HG02798 (cell line): ENCODE results near the gene IRF9.

Experiments
- ATAC-seq: cut with Tn5 transposase; IDR thresholded peaks from one replicate; pipeline ENCODE4 v1.9.1; 2021; ENCODE audit warnings: mild to moderate bottlenecking; ENCODE audit not compliant: unreplicated experiment, poor library complexity

Gene IRF9

DNA sequence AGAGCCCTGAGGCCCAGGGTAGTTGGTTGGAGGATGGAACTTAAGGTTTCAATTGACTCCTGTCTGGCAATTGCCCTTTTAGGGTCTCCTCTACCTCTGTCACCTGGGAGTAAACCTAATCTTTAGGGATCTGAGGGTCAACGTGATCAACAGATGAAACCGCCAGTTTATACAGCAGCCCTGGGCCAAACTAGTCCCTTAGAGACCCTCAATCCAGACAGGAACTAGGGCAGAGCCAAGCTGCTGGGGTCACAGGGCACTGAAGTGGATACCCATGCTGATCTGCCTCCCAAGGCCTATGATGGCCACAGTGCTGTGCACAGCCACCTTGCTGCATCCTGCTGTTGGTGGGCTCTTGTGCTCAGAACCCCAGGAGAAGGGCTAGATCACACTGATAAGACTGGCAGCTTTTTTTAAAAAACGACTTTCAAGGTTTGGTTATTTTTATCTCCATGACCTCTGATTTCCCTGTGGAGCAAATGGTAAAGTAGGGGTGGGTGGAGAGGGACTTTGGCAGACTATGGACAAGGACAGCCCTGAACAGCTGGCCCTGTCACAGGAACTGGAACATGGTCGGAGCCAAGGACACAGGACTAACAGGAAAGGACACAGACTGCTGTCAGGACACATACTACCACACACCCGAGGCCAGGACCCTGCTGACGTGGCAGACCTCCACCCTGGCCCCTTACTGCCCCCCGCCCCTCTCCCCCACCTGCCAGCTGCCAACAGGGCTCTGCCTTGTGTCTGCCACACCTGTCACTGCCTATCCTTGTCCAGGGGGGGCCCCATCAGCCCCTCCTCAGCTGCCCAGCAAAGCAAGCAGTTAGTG, 30.1 kb upstream of the IRF9 start:
- ATAC-seq: no peak

DNA sequence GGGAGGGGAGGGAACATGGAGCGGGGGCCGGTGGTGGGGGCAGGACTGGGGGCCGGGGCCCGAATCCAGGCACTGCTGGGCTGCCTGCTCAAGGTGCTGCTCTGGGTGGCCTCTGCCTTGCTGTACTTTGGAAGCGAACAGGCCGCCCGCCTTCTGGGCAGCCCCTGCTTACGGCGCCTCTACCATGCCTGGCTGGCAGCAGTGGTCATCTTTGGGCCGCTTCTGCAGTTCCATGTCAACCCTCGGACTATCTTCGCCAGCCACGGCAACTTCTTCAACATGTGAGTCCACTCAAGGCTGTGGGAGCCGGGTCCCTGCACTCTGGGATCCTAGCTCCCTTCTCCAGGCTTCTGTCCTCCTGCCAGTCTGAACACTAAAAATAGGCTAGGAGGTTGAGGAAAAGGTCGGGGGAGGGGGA, 29.5 kb upstream of the IRF9 start:
- ATAC-seq: no peak

DNA sequence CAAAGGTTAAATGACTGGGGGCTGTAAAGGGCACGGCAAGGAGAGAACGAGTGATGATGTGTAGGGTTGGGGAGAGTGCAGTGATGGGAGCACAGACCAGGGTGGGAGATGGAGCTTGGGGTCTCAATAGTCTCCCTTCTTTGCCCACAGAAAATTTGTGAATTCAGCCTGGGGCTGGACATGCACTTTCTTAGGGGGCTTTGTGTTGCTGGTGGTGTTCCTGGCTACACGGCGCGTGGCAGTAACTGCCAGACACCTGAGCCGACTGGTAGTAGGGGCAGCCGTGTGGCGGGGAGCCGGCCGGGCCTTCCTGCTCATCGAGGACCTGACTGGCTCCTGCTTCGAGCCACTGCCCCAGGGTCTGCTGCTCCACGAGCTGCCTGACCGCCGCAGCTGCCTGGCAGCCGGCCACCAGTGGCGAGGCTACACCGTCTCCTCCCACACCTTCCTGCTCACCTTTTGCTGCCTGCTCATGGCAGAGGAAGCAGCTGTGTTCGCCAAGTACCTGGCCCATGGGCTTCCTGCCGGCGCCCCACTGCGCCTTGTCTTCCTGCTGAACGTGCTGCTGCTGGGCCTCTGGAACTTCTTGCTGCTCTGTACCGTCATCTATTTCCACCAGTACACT, 28.9 kb upstream of the IRF9 start:
- no peak for ATAC-seq

DNA sequence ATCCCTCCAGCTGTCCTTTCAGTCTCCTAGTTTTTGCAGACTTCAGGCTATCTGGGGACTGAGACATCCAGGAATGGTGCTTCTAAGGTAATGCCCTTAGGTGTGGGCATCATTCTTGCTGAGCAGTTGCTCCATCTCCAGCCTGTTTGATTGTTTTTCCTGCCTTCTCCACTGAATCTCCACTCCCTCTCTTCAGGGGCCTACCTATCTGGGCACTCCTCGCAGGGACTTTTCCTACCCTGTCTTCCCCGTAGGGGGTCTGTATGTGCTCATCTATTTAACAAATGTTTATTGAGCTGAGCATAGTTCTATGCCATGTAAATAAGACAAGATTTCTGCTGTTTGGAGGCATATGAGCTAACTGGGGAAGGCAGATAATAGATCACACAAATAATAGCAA, 28.1 kb upstream of the IRF9 start:
- ATAC-seq: no peak

DNA sequence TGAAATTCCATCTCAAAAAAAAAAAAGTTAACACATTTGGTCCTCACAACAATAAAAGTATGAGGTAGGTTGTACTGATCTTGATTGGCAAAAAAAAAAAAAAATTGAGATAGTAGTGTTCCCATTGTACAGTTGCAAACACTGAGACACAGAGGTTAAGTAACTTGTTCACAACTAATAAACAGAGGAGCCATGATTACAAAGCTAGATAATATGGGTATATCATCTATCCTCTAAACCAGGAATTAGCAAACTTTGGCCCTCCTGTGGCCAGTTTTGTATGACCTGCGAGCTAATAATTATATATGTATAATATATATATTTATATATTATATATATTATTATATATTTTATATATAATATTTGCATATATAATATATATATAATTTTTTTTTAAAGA, 27.3 kb upstream of the IRF9 start:
- no peak for ATAC-seq

DNA sequence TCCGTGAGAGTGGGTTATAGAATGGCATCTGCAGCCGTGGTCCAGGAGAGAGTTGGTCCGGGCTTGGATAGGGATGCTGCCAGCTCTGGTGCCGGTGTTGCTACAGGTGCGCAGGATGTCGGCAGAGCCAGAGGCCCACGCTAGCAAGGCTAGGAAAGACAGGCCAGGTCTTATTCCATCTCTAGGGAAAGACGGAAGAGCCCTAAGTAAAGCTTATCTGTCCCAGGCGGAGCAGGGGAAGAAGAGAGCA, 25.6 kb upstream of the IRF9 start:
- no peak for ATAC-seq

DNA sequence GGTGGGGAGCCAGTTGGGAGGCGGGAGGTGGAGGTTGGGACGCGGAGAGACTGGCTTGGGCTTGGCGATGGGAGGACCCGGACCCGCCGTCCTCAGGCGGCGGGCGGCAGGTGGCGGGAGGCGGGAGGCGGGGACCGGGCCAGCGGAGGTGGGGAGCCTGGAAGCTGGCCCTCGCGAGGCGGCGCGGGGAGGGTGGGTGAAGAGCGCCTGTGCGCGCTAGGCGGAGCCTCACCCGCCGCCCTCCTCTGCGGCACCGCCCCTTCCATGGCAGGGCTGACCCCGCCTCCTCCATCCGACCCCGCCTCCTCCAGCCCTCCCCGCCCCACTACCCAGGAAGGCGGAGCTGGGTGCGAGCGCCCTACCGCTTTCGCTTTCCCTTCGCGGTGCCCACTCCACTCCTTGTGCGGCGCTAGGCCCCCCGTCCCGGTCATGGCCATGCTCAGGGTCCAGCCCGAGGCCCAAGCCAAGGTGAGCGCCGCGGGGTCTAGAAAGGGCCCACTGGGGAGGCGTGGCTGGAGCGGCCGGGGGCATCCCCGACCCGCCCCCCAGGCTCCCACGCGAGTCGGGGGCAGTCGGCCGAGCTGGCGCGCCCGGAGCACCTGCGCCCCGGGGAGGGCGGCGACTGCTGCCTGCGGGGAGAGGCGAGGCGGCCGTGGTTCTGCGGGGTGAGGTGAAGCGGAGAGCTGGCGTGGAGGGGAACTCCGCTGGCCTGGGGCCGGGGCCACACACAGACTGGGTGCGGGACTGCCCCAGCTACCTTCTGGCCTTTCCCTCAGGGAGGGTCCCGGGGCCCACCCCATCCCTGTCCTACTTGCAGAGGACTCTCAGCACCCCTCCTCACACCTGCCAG, 25.0 kb upstream of the IRF9 start, which contains the start of gene PSME1:
PSME1 (plus strand) TSS at position 361 of the 850 bp plus-strand sequence; CDS start at position 430, 69 bp downstream.
- ATAC-seq: peak; percentile 90

DNA sequence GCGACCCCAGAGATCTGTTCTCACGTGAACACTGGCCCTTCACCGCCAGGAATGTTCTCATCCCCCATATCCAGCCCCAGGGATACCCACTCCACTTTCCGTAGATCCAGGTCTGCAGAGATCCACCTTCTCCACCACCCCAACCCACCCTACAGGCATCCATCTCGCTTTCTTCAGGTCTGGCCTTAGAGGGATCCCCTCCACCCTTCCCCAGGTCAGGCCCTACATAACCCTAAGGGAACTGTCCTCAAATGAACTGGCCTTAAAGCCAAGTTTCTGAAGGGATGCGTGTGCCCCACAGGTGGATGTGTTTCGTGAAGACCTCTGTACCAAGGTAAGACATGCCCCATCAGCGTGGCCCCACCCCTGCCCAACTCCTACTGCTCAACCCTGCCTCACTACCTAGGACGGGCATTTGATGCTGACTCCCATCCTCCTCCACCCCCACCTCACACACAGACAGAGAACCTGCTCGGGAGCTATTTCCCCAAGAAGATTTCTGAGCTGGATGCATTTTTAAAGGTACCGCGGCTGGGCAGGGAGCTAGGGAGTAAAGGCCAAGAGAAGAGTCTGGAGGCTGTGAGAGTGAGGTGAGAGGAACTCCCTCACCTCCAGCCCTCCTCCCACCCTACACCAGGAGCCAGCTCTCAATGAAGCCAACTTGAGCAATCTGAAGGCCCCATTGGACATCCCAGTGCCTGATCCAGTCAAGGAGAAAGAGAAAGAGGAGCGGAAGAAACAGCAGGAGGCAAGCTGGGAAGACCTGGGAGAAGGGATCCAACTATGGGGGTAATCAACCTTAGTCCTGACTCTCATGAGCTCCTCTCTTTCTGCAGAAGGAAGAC, 24.2 kb upstream of the IRF9 start:
- ATAC-seq: no peak

DNA sequence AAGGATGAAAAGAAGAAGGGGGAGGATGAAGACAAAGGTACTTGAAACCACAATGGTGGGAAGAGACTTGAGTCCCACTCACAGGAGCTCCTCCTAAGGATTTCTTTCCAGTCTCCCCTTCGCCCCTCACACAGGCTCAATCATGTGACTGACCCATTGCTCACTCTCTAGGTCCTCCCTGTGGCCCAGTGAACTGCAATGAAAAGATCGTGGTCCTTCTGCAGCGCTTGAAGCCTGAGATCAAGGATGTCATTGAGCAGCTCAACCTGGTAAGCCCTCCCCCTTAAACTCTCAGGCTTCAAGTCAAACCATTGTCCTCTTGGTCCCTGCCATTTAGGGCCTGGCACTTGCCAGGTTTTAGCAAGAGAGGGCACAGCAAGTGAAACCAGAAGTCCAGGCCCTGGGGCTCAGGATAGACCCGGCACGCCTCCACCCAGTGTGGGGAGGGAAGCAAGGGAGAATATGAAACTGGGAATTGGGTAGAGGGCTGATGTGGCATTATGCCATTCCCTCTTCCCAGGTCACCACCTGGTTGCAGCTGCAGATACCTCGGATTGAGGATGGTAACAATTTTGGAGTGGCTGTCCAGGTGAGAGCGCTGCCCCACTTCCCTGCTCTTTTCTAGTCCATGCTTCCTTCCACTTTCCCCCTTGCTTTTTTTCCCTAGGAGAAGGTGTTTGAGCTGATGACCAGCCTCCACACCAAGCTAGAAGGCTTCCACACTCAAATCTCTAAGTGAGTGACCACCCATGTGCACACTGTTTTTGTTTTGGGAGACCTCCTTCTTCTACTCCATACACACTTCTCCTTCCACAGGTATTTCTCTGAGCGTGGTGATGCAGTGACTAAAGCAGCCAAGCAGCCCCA, 23.3 kb upstream of the IRF9 start:
- no peak for ATAC-seq

DNA sequence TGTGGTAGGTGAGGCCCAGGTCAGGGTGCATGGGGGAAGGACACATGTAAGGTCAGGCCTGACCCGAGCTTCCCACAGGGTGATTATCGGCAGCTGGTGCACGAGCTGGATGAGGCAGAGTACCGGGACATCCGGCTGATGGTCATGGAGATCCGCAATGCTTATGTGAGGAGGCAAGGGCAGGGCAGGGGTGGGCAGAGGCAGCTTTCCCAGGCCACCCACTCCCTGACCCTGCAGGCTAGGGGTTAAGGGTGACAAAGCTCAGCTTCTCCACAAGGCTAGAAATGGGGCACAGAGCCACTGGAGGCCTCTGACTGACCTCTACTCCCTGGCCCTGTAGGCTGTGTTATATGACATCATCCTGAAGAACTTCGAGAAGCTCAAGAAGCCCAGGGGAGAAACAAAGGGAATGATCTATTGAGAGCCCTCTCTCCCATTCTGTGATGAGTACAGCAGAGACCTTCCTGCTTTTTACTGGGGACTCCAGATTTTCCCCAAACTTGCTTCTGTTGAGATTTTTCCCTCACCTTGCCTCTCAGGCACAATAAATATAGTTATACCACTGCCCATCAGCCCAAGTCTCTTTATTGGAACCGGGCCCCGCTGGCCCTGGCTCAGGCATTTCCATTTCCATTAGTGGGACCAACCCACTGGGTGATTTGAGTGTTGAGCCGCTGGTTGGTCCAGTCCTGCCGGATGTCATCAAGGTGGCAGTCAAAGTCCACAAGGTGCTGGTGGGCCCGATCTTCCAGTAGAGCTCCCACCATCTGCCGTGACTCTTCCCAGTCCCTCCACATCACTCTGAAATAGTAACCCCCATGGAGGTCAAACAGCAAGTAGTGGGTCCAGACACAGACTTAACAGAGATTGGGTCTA, 22.4 kb upstream of the IRF9 start:
- no peak for ATAC-seq

DNA sequence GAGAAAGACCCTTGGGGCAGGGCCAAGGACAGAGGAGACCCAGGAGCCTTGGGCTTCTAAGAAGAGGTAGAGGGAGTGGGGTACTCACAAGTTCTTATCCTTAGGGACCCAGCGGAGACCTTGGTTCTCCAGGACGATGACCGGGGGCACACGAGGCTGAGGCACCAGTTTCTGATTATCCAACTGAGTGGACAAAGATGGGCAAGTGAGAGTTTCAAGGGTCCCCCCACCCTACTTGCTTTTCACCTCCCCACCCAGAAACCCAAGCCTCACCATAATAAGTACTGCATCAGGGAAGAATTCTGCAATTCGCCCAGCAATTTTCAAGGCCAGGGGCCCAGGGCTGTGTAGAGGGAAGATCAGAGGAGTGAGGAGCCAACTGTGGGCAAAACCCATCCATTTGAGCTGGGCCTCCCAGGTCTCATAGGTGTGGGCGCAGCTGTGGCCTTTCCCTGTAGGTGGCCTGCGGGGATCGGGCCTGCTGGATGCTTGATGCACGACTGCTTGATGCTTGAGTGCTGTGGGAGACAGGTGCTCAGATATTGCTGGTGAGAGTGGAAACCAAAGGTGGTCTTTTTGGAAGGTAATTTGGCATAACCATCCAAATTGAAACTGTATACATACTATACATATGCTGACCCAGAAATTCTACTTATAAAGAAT, 21.7 kb upstream of the IRF9 start:
- no peak for ATAC-seq

DNA sequence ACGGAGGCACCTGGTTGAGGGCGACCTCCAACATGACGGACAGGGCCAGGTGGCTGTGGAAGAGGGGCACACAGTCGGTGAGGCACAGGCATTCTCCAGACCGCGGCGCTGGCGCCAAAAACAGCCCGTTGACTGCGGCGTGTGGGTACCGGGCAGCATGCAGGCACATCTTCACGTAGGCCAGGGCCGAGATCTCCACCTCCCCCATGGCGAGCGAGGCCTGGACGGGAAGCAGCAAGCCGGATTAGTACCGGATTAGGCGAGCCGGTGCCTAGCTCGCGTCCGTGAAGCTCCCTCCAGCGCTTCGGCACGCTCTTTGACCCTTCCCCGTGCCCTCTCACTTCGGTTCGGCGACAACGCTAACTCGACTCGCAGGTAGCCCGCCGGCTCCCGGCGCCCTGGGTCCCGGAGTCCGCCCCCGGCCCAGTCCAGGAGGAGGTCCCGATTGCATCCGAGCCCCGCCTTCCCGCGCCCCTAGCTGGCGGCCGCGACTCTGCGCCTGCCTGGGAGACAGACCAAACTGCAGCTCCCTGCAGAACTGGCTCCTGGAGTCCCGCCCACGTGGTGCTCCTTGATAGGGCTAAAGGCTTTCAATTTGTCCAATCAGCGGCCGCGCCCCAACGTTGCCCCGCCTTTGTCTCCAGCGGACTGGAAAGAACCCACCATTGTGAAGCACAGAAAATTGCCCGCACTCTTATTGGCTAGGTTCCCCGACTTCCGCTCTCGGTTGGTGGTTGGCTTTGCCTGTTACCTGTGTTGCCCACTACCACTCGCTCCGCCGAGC, 19.8 kb upstream of the IRF9 start, which contains the start of gene EMC9:
EMC9 (minus strand) TSS at position 495 of the 784 bp plus-strand sequence; CDS start at position 208, 287 bp downstream.
- ATAC-seq: peak; percentile 90

DNA sequence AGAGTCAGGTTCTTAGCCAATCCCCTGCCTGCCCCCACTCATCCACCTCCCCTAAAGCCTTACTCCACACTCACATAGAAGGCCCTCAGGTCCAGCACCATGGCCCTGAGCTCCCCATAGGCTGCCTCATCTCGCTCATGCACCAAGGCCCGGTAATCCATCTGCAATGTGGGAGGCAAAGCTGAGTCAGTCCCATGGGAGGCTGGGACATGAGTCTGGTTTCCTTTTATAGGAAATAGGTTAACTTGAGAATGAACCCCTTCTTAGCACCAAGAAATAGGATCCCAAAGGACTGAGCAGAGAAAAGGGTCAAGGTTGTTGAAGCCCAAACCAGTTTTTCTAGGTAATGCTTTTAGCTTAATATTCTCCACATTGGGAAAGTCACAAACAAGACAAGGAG, 17.6 kb upstream of the IRF9 start:
- no peak for ATAC-seq

DNA sequence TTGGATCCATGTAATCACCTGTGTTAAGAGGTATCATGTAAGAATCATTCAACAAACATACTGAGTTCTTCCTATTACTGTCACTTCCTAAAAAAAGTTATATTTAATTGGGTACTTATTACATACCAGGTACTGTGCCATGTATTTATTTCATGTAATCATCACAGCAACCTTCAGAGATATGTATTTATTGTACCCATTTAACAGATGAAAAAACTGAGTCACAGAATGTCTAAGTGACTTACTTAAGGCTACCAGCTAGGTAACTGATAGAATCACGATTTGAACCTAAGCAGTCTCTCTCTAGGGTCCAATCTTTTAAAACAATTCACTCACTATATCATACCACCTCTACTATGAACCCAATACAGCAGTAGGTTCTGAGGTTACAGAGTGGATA, 16.6 kb upstream of the IRF9 start:
- no peak for ATAC-seq

DNA sequence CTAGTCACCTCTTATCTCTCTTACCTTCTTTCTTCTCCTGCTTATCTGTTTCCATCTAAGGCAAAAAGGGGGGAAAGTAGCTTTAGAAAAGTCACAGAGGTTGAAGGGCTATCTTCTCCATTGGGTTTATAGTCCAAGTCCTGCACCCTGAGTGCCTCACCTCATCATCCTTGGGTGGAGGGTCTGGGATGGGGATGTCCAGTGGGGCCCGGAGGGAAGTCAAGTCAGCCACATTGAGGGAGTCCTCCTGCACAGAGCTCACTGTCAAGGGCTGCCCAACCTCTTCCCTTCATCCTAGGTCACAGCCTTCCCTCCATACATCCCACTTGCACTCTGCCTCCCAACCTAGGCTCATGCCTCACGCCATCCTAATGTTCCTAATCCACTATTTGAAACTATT, 15.8 kb upstream of the IRF9 start:
- no peak for ATAC-seq

DNA sequence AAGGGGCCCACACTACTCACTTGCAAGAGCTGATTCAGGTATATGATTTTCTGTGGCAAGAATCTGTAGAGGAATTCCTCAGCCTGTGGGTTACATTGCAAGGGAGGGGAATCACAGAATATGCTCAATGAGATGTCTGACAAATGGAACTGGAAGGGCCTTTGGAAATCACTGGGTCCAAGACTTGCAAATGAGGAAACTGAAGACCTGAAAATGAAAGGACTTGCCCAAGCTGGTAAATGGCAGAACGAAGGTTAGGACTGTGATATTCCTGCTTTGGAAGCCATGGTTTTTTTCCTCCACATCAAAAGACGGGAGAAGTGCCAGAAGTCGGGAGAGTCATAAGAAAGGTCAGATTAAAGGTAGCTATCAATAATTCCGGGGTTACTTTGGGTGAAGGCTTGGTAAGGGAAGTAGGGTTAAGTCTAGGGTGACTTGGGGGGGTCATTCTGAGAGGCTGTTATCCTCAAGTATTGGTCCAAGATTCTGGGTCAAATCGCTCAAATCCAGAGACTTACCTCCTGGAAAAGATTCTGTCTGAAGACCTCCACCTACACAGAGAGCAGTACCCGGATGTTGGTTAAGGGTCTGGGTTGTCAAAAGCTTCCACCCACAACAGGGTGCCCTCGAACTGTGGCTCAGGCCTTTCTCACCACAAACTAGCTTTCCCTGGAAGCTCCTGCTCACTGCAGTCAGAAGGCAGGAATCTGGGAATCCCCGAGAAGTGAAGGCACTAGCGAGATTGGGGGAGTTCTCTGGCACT, 15.2 kb upstream of the IRF9 start:
- ATAC-seq: no peak
